SK-N-DZ (cell line): ENCODE results near the gene GKN1.

Experiments
- DNase-seq: peaks from one replicate; pipeline ENCODE4 v3.0.0-alpha.2; 2015; ENCODE audit warnings: low spot score

GKN1 gene

GRCh38 chr2:68959001-68959400 is 15.4 kb upstream of the GKN1 start:
- no peak for DNase-seq

- DNase-seq, result no peak
Measured at GRCh38 chr2:68961380-68961779, 13.1 kb upstream of the GKN1 start.

GRCh38 chr2:68964282-68964681 is 10.2 kb upstream of the GKN1 start:
- no peak for DNase-seq

GRCh38 chr2:68968221-68968620 is 6.2 kb upstream of the GKN1 start:
- DNase-seq, result no peak

- DNase-seq, result no peak
Measured at GRCh38 chr2:68969736-68970490, 4.5 kb upstream of the GKN1 start.

- no peak for DNase-seq
Measured at GRCh38 chr2:68970566-68971265, 3.7 kb upstream of the GKN1 start.

- no peak for DNase-seq
Measured at GRCh38 chr2:68971591-68972231, 2.7 kb upstream of the GKN1 start.

GRCh38 chr2:68974946-68975665 is 670 bp downstream of the GKN1 start:
- DNase-seq, result no peak

GRCh38 chr2:68975844-68976243 is 1.4 kb downstream of the GKN1 start:
- DNase-seq, result no peak

- DNase-seq, result no peak
Measured at GRCh38 chr2:68977453-68977852, 3.0 kb downstream of the GKN1 start.

- DNase-seq, result no peak
Measured at GRCh38 chr2:68978098-68978497, 3.7 kb downstream of the GKN1 start.

- no peak for DNase-seq
Measured at GRCh38 chr2:68980956-68981355, 6.5 kb downstream of the GKN1 start.

- DNase-seq, result no peak
Measured at GRCh38 chr2:68987021-68987503, 12.6 kb downstream of the GKN1 start.

GRCh38 chr2:68989035-68989434 is 14.6 kb downstream of the GKN1 start:
- no peak for DNase-seq

- DNase-seq, result no peak
Measured at GRCh38 chr2:68992341-68992740, 17.9 kb downstream of the GKN1 start.

GRCh38 chr2:68992933-68993332 is 18.5 kb downstream of the GKN1 start:
- no peak for DNase-seq

GRCh38 chr2:68993660-68994059 is 19.2 kb downstream of the GKN1 start:
- no peak for DNase-seq

GRCh38 chr2:68994864-68995263 is 20.4 kb downstream of the GKN1 start:
- no peak for DNase-seq

- no peak for DNase-seq
Measured at GRCh38 chr2:68995916-68996315, 21.5 kb downstream of the GKN1 start.

- no peak for DNase-seq
Measured at GRCh38 chr2:68997401-68997800, 23.0 kb downstream of the GKN1 start.

GRCh38 chr2:69001879-69002278 is 27.4 kb downstream of the GKN1 start:
- DNase-seq, result no peak

GRCh38 chr2:69003731-69004130 is 29.3 kb downstream of the GKN1 start:
- no peak for DNase-seq
